Activated CD8-positive, alpha-beta T cell treated with anti-CD3 and anti-CD28 coated beads for 36 hours (primary cell): ENCODE results near the gene C19orf44. TPM values are rescaled to one million over a fixed set of nuclear protein-coding genes. Genes with fewer than 3 reads are reported as not detected.

ENCODE experiments used
- ATAC-seq: fragments of 200-7000 bp; cut with Tn5 transposase; one replicate; pipeline ENCODE4 v1.10.0; 2021; ENCODE audit warnings: mild to moderate bottlenecking, moderate library complexity
- CTCF ChIA-PET: fragments of 350-600 bp; sonication (Branson Sonifier 250); formaldehyde crosslinking; loops from one replicate; lab custom pipeline; 2021; ENCODE audit warnings: antibody characterized with exemption; lab: Charles Lee
- POLR2A ChIA-PET: fragments of 350-600 bp; sonication (Branson Sonifier 250); formaldehyde crosslinking; loops from one replicate; lab custom pipeline; 2021; ENCODE audit warnings: antibody characterized with exemption; lab: Charles Lee
- DNase-seq: peaks from one replicate; pipeline ENCODE4 v3.0.0-alpha.2; 2020
- H3K27ac Mint-ChIP-seq: one replicate; pipeline ENCODE4 v1.8.0; 2021; ENCODE audit warnings: mild to moderate bottlenecking, mixed read lengths
- H3K27me3 Mint-ChIP-seq: one replicate; pipeline ENCODE4 v1.8.0; 2021; ENCODE audit warnings: mixed read lengths
- H3K36me3 Mint-ChIP-seq: one replicate; pipeline ENCODE4 v1.8.0; 2021; ENCODE audit warnings: low read depth, mixed read lengths
- H3K4me1 Mint-ChIP-seq: one replicate; pipeline ENCODE4 v1.8.0; 2021; ENCODE audit warnings: low read depth, mixed read lengths
- H3K4me3 Mint-ChIP-seq: one replicate; pipeline ENCODE4 v1.8.0; 2021; ENCODE audit warnings: mild to moderate bottlenecking, moderate library complexity, mixed read lengths
- H3K9me3 Mint-ChIP-seq: one replicate; pipeline ENCODE4 v1.8.0; 2021; ENCODE audit warnings: mixed read lengths
- CTCF ChIP-seq: fragments of 200-600 bp; IDR thresholded peaks from one replicate; pipeline ENCODE4 v1.8.0; 2022; ENCODE audit warnings: antibody characterized with exemption, mild to moderate bottlenecking
- intact Hi-C: fragments of 100-400 bp; cut with micrococcal nuclease; formaldehyde crosslinking; loops from one replicate; pipeline ENCODE4 v1.10.0; 2022
- total RNA-seq, 2 experiments: library from RNA; stranded (reverse); gene quantifications; one replicate each; pipeline ENCODE4 v1.2.3, GENCODE V29; 2021

C19orf44 gene
- total RNA-seq, 2 experiments from 2014 or later = 1.9 to 2.3 TPM

- H3K4me1 Mint-ChIP-seq = peaks cover 8% of the 10 kb centered on the region
- H3K27me3 Mint-ChIP-seq = no peaks in the 10 kb centered on the region
- TF ChIP-seq CTCF = no peak
- POLR2A ChIA-PET = interaction anchor here (0.6 to 1.5 kb wide), 5 partner anchors 11 to 30 kb away, joined by 3 to 4 read pairs (median 3); no protein-coding TSS in a partner anchor
- H3K36me3 Mint-ChIP-seq = peaks cover 57% of the 10 kb centered on the region
- CTCF ChIA-PET = no interaction called here
- H3K27ac Mint-ChIP-seq = no peak overlapping the region
- DNase-seq = no peak
- H3K4me3 Mint-ChIP-seq = no peak overlapping the region
- intact Hi-C loops = no loop called here
- peaks cover 2% of the 10 kb centered on the region for H3K9me3 Mint-ChIP-seq
- ATAC-seq = no peak
These were observed 65.2 kb downstream of the C19orf44 start for GRCh38 chr19:16561382-16561781.

- Mint-ChIP-seq H3K4me3 (no peak overlapping the region), H3K27me3 (no peaks in the 10 kb centered on the region), H3K9me3 (peaks cover 2% of the 10 kb centered on the region), H3K36me3 (peaks cover 60% of the 10 kb centered on the region), H3K4me1 (peaks cover 14% of the 10 kb centered on the region), H3K27ac (no peak overlapping the region)
- TF ChIP-seq CTCF = no peak
- POLR2A ChIA-PET = interaction anchor here (0.7 to 1.7 kb wide), 4 partner anchors 10 to 24 kb away, joined by 3 to 5 read pairs (median 3); no protein-coding TSS in a partner anchor
- ATAC-seq = no peak
- intact Hi-C loops = no loop called here
- CTCF ChIA-PET = interaction anchor here (1.1 kb wide), 1 partner anchor 11 kb away, joined by 3 read pairs; no protein-coding TSS in a partner anchor
- no peak for DNase-seq
These were observed 66.4 kb downstream of the C19orf44 start for GRCh38 chr19:16562608-16563025.

GRCh38 chr19:16564842-16565241 lies 68.6 kb downstream of the C19orf44 start:
- peaks cover 2% of the 10 kb centered on the region for H3K9me3 Mint-ChIP-seq
- intact Hi-C loops = no loop called here
- DNase-seq (no peak), ATAC-seq (no peak)
- H3K27me3 Mint-ChIP-seq = no peaks in the 10 kb centered on the region
- ChIA-PET POLR2A (interaction anchor here (1.4 to 2.3 kb wide), 3 partner anchors 8 to 63 kb away, joined by 3 to 8 read pairs (median 5); partner anchors contain the start of gene MED26), CTCF (interaction anchor here (0.7 kb wide), 1 partner anchor 29 kb away, joined by 3 read pairs; no protein-coding TSS in a partner anchor)
- H3K4me1 Mint-ChIP-seq = peaks cover 21% of the 10 kb centered on the region
- peaks cover 70% of the 10 kb centered on the region for H3K36me3 Mint-ChIP-seq
- no peak overlapping the region for H3K4me3 Mint-ChIP-seq
- peak overlapping the region; percentile 74 for H3K27ac Mint-ChIP-seq
- TF ChIP-seq CTCF = no peak

GRCh38 chr19:16566161-16566560 lies 70.0 kb downstream of the C19orf44 start:
- ATAC-seq (peak; percentile 95), DNase-seq (peak; percentile 85)
- peaks cover 74% of the 10 kb centered on the region for H3K36me3 Mint-ChIP-seq
- H3K27ac Mint-ChIP-seq = peak overlapping the region; percentile 93
- POLR2A ChIA-PET = interaction anchor here (1.0 to 2.3 kb wide), 7 partner anchors 10 to 61 kb away, joined by 3 to 8 read pairs (median 5); partner anchors contain the start of gene MED26
- CTCF ChIA-PET = interaction anchor here (2.0 kb wide), 1 partner anchor 21 kb away, joined by 11 read pairs; no protein-coding TSS in a partner anchor
- no peaks in the 10 kb centered on the region for H3K27me3 Mint-ChIP-seq
- H3K4me3 Mint-ChIP-seq = peak overlapping the region; percentile 18
- H3K4me1 Mint-ChIP-seq = peaks cover 32% of the 10 kb centered on the region
- H3K9me3 Mint-ChIP-seq = peaks cover 2% of the 10 kb centered on the region
- no peak for TF ChIP-seq CTCF
- intact Hi-C loops = no loop called here

GRCh38 chr19:16566702-16567101 lies 70.5 kb downstream of the C19orf44 start:
- CTCF ChIA-PET = interaction anchor here (2.0 kb wide), 1 partner anchor 21 kb away, joined by 11 read pairs; no protein-coding TSS in a partner anchor
- Mint-ChIP-seq H3K4me1 (peaks cover 38% of the 10 kb centered on the region), H3K36me3 (peaks cover 71% of the 10 kb centered on the region), H3K9me3 (peaks cover 2% of the 10 kb centered on the region), H3K27ac (peak overlapping the region; percentile 93), H3K27me3 (no peaks in the 10 kb centered on the region), H3K4me3 (no peak overlapping the region)
- TF ChIP-seq CTCF = no peak
- ATAC-seq = no peak
- DNase-seq = no peak
- POLR2A ChIA-PET = interaction anchor here (1.0 to 2.2 kb wide), 6 partner anchors 16 to 61 kb away, joined by 3 to 8 read pairs (median 5); partner anchors contain the start of gene MED26
- intact Hi-C loops = no loop called here
